GM19351 (cell line): ENCODE results near the gene PAX1.

Experiments used
- ATAC-seq: cut with Tn5 transposase; IDR thresholded peaks from one replicate; pipeline ENCODE4 v1.9.1; 2021; ENCODE audit warnings: mild to moderate bottlenecking, moderate library complexity; ENCODE audit not compliant: unreplicated experiment

Gene PAX1

DNA sequence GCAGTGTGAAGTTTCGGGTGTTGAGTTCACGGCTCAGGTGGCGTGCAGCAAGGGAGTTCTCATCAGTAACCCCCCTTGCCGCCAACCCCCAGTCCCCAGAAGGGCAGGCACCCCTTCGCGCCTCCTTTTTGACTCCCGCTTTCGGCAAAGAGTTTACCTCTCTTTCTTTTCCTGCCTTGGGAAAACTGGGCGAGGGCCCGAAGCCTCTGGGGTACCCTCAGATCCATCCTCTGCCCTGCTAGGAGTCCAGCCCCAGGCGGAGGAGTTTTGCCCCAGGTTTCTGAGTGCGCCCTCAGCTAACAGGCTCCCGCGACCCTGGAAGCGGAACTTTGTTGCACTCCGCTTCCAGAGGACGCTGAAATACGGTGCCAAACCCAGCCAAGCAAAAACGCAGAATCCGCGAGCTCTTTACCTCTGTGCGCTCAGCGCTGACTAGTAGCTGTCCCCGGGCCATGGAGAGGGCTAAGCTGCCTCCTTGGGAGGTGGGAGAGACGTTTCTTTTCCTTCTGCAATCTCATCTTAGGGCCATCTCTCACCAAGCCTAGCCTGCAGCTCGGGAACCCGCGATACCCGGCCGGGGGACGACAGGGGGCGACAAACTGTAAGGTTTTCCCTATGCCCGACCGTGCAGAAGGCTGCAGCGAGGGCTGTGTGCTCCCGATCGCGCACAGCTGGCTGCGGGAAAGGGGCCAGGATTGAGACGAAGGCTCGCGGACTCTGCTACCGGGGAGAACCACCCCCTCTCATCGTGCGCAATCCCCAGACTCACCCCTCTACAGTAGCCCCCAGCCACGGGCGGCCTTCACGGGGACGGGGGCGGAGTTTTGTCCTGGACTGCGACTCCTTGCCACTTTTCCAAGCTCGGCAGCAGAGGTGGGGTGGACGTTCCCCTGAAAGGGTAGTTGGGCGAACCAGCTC is 2.7 kb upstream of the PAX1 start:
- ATAC-seq: no peak

DNA sequence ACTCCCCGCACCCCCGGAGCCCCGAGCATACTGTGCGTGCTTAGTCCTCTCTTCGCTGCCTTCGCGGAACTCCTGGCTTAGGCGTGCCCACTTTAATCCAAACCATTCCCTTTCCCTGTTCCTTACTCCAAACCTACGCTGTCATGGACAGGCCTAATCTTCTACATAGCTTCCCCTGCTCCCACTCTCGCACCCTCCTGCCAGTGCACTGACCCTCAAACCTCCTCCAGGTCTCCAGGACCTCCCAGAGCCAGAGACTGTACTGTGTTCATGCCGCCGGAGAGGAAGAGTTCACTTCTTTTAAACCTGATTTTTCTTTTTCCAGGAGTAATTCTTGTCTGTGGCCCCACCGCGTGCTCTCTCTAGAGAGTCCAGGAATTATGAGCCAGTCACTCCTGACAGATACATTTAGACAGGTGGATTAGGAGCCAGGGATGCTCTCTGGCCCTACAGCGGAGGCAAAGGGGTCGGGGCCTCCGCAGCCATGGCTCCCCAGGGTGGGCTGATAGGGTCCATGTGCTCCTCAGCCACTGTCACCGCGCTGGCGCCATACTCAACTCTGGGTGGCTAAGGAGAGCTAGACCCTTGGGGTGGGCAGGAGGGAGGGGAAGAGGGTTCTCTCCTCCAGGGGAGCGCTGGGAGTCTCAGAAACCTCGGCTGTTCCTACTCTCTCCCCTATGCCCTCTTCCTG is 1.6 kb upstream of the PAX1 start:
- ATAC-seq: no peak

DNA sequence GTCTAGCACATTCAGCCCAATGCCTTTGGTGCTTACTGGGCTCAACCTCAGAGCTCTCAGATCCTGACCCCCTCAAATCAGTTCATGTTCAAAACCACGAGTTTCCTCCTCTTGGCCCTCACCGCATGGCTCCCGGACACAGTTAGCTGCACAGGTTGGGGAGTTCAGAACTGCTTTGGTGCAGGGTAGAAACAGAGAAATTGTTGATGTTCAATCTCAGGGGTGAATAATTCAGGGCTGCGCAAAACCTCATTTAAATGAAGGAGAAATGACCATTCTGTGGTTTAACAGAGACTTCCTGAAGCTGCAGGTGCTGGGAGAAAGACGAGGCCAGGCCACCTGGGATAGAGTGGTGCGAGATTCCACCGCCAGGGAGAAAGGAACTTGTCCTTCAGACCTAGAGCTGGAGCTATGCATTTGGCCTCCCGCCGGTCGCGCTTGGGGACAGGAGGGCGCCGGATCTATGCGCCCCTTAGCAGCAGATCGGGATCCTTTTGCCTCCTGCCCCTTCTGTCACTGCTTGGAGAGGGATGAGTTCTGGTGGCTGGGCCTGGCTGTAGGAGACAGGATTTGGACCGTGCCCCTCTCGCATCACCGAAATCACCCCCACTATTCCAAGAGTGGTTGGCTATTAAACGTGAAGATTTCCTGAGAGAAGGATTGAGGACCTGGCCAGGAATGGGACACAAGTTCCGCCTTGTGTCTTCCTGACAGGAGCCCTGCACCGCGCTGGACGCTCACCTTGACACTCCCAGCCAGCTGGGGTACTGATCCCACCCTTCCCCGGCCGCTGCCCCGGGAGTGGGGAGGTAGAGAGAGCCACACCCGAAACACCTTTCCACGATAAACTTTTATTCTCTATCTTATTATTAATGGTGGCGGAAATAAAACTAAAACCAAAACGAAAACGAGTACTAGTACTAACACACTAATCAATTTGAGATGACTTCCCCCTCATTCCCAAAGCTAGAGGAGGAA is 767 bp upstream of the PAX1 start:
- no peak for ATAC-seq

DNA sequence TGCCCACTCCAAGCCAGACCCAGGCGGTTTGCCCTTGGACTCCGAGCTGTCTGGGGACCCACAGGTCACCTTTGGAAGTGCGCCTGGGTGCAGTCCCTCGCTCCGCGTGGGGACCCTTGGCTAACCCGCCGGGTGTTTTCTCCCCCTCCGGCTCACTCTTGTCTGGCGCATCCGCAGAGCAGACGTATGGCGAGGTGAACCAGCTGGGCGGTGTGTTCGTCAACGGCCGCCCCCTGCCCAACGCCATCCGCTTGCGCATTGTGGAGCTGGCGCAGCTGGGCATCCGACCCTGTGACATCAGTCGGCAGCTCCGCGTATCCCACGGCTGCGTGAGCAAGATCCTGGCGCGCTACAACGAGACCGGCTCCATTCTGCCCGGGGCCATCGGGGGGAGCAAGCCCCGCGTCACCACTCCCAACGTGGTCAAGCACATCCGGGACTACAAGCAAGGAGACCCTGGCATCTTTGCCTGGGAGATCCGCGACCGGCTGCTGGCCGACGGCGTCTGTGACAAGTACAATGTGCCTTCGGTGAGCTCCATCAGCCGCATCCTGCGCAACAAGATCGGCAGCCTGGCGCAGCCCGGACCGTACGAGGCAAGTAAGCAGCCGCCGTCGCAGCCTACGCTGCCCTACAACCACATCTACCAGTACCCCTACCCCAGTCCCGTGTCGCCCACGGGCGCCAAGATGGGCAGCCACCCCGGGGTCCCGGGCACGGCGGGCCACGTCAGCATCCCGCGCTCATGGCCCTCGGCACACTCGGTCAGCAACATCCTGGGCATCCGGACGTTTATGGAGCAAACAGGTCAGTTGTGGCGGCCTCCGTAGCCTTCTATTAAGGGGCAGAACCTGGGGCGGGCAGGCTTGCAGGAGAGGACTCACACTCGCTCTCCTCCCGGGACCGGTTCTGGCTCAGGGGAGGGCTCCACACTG is 1.1 kb downstream of the PAX1 start:
- no peak for ATAC-seq

DNA sequence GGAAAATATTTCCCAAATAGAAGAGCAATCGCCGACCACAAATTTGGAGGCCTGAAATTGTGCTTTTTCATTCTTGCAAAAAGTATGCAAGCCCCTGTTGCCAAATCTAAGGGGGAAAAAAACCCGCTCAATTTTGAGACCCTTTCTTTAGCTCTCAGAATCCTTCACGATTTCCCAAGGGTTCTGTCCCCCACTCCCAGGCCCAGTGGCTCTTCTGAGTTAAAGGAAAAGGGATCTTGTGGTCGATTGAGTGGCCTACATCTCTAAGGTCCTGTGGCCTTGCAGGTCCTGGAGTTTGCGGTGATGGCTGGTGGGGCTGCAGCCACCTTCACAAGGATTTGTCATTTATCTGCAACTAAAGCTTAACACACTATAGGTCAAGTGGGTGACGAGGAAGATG is 1.8 kb downstream of the PAX1 start:
- ATAC-seq: no peak

DNA sequence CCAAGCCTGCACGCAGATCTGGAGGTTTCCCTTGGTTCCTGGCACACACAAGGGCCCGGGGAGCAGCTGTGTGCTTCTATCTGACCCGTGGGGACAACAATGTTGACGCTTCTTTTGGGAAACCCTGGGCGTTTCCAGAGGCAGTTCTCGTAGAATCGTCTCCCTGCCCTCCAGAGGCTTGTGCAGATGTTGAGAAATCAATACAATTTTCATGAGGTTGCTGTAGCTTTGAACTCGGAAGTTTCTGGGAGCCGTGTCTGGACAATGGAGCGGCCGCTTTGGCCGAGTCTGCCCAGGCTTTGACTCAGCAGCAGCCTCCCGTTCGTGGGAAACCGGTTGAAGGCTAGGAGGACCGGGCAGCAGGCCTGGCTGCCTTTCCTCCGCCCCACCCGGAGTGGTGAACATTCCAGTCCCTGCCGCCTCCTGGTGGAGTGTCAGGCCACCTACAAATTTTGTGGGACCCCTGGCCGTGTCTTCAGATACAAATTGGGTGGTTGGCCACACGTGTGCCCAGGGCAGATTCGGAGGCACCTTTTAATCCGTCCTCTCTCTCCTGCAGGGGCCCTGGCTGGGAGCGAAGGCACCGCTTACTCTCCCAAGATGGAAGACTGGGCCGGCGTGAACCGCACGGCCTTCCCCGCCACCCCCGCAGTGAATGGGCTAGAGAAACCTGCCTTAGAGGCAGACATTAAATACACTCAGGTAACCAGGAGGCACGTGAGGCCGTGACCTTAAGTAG is 2.7 kb downstream of the PAX1 start:
- ATAC-seq: no peak

DNA sequence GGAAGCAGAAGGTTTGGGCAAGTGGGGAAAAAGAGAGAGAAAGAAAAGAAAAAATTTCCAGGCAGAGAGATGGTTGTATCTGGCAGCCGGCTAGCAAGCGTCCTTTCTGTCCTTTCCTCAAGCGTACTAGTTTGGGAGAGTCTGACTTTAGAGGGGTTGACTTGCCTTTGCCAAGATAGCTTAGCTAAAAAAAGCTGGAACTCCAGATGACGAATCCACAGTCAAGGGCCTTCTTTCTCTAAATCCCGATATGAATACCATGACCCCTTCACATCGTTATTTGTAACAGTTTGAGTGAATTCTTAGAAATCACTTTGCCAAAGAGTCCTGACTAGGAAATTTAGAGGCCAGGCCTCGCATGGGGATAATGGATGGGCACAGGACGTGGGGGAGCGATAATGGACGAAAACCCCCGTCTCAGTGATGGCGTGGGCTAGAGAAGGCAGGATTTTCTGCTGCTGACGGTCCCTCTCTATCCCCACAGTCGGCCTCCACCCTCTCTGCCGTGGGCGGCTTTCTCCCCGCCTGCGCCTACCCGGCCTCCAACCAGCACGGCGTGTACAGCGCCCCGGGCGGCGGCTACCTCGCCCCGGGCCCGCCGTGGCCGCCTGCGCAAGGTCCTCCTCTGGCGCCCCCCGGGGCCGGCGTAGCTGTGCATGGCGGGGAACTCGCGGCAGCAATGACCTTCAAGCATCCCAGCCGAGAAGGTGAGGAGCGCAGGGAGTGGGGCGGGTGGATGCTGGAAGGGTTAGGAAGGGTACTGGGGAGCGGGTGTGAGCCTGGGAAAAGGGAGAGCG is 3.5 kb downstream of the PAX1 start:
- ATAC-seq: no peak

DNA sequence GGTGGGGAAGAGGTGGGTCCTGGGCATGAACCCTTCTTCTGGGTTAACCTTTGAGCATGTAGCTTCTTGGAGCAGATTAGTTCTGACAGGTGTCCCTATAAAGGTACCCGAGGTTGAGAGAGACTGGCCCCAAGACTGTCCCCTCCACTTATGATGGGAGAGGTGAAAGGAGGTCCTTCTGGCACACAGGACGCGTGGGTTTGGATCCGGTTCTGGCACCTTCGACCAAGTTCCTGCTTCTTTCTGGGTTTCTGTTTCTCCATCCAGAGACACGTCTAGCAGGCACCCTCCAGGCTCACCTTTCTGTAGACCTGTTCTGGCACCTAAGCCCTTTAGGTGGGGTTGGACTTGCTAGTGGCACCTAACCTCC is 4.1 kb downstream of the PAX1 start:
- ATAC-seq: no peak

DNA sequence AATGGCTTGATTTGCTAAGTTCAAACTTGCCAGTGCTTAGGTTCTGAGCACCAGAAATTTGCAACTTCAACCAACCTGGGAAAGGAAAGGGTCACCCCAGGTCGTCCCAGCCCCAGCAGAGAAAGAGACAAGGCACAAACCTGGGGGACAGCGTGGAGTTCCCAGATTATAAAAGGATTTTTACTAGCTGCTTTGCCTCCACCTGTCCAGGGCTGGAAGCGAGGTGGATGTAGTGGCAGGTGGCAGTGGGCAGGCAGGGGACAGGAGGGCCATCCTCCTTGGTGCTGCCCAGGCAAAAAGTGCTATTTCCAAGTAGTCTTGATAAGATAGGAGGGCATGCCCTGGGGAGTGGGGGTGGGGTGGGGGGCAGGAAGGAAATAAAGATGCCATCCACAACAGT is 4.9 kb downstream of the PAX1 start:
- no peak for ATAC-seq

DNA sequence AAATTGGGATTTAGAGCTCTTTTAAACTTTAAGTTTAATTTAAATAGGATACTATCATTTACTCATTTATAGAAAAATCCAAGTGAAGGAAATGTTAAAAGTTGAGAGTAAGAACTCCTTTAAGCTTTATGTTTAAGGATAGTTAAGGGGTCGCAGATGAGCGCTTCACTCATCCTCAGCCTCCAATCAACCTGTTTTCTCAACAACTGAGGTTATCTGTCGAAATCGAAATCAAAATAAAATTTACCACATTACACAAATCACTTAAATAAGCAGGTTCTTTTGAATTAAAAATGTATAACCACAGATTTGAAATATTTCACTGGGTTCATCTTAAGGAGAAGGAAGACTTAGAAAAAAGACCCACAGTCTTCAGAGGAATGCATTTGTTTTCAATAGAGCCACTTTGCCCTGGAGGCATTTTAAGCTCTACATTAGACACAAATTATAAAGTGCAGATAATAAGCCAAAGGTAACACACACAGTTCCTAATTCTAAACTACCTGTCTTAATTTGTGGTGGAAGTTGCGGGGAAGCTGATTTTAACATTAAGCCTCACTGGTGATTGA is 5.5 kb downstream of the PAX1 start:
- no peak for ATAC-seq

DNA sequence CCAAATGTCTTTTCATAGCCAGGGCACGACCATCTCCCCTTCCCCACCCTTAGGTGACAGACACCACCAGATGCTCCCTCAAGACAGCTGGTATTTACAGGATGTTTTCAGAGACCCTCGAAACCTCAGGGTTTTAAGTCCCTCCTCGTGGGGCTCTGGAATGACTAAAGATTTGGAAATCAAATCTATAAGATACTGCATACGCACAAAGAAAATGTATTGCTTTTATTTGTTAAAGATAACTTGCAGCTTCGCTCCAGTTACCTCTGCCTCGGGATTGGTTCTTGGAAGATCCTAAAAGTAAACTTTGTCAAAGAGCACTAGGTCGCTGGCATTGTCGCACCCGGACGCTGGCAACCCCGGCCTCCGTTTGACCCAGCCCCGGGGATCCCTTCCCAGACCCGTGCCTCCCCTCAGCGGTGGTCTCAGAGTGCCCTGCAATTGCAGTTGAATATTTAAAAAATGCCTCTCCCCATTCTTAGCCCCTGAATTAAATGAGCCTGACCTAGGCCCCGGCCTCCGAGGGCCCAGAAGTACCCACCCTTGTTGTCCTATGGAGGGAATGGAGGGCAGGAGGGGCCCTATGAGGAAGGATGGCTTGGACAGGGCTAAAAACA is 7.1 kb downstream of the PAX1 start:
- ATAC-seq: no peak

DNA sequence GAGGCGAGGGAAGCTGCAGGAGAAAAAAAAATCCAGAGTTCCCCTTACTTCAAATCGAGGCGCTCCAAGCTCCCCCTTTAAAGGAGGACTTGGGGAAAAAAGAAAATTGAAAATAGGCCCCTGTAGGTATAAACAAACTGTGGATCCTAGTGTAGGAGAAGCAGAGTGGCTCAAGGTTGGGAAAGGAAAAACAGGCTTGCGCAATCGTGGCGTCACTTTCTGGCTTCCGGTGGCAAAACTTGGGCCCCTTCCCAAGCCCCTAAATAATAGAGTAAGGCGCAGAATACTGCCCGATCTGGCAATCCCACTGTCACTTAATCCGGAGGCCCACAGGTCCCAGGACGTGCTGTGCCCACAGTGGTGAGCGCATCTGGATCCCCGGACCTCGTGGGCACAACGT is 8.0 kb downstream of the PAX1 start:
- no peak for ATAC-seq

DNA sequence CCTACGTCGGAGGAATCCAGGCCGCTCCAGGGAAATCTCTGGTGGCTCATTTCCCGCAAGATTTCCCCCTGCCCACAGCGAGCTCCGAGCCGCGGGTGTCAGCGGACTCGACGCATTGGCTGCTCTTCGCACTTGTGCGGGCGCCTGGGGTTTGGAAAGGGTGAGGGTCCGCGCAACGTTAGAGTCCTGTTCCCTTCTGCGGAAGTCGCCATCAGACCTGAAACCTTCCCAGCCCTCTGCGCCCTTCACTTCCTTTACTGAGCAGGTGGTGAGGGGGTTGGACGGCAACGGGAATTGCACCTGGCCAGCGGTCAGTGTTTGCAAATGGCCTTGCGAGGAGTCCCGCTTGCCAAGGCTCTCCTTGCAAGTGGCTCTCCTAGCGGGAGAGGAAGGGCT is 8.4 kb downstream of the PAX1 start:
- no peak for ATAC-seq

DNA sequence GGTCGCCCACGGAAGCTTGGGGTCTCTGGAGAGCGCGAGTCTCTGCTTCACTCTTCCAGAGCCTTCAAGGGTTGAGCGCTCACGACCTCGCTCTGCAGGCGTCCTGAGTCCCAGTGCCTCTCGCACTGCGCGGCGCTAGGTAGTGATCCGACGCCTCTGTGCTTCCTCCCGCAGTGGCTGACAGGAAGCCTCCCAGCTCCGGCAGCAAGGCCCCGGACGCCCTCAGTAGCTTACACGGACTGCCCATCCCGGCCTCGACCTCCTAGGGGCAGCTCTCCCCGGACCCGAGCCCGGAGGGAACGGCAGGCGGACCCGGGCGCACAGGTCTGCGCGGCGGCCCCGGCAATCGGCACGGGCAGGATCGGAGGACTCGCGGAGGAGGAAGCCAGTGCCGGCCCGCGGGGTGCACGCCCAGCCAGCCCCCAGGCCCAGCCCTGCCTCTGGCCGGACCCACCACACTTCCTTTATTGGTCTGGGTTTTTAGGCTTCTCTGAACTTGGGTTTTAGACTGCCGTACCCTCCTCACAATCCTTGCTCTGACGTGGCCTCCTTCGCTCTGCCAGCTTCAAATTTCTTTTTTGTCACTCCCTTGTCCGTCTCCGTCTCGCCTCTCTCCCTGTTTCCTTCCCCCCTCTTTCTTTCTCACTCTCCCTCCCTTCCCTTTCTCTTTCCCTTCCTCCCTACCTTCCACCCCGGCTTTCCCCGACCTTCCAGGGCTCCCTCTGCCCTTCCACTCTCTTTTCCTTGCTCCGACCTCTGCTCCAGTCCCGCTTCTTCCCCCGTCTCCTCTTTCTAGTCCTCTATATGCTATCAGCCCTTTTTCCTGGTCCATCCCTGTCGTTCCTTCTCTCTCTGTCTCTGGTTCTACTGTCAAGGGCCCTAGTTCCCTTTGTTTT is 9.1 kb downstream of the PAX1 start:
- no peak for ATAC-seq

DNA sequence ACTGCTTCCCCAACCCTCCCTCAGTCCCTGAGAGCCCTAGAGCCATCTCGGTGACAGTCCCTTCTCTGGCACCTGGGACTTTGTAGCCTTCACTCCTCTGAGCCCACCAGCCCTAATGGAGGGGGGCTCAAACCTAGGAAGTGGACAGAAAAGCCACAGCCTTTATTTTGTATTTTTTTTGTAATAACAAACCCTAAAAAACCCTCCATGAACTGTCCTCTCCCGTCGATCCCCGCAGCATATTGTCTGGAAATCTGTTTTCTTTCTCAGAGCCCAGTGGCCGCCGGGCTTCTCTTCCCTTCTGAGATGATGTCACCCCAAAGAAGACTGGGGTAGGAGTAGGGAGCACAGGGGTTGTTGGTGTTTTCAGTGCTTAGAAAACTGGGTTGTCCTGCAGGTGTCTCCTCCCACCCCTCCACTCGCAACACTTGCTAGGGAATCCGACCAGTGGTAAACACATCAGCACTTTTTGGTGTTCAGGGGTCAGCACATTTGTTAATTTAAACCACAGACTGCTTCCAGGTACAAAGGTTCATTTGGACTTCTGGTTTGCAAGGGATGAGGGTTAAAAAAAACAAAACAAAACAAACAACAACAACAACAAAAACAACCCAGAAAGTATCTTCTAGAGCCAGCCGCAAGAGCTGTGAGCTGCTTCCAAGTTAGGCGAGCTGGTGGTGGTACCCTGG is 9.9 kb downstream of the PAX1 start:
- no peak for ATAC-seq

DNA sequence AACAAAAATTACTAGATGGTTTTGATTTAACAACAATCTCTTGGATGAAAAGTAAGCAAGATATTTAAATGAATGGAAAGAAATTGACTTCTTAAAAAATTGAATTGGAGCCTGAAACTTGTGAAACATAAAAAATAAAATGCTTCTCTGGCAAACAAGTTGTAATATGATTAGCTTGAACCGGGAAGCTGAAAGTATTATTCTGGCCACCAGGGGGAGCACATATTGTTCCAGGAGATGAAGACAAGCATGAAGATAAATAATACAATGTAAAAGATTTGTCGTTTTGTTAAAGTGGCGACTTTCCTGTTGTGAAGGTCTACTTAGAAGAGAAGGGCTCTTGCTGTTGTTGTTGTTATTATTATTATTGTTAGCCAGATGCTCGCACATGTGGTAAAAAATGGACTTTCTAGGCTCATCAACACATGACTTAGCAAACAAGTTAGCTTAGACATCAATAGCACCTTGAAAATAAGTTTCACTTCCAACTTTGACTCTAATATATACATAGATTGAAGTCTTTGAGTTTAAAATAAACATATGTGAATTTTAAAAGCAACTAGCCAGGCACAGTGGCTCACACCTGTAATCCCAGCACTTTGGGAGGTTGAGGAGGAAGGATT is 14.2 kb downstream of the PAX1 start:
- ATAC-seq: peak; percentile 66
